GM12892 (cell line): ENCODE results near the gene BABAM2.

ENCODE experiments used
- POLR2A ChIP-seq: IDR thresholded peaks from 2 replicates; pipeline ENCODE4 v1.6.1; 2011; ENCODE audit warnings: low read depth, low read length, control low read depth
- POLR2AphosphoS5 ChIP-seq: IDR thresholded peaks from 2 replicates; pipeline ENCODE4 v1.6.1; 2011; ENCODE audit warnings: low read depth, low read length, control low read depth
- TAF1 ChIP-seq: IDR thresholded peaks from 2 replicates; pipeline ENCODE4 v1.6.1; 2011; ENCODE audit warnings: low read depth, mild to moderate bottlenecking, control low read depth, low read length, borderline replicate concordance

GRCh38 chr2:28345619-28346018 is 455.1 kb downstream of the BABAM2 start:
- TF ChIP-seq POLR2A (no peak), POLR2AphosphoS5 (no peak), TAF1 (no peak)
